GM21786 (cell line): ENCODE measurements around the gene BAHCC1.

Experiments
- ATAC-seq: cut with Tn5 transposase; IDR thresholded peaks from one replicate; pipeline ENCODE4 v1.9.1; 2021; ENCODE audit not compliant: unreplicated experiment

Gene BAHCC1

DNA sequence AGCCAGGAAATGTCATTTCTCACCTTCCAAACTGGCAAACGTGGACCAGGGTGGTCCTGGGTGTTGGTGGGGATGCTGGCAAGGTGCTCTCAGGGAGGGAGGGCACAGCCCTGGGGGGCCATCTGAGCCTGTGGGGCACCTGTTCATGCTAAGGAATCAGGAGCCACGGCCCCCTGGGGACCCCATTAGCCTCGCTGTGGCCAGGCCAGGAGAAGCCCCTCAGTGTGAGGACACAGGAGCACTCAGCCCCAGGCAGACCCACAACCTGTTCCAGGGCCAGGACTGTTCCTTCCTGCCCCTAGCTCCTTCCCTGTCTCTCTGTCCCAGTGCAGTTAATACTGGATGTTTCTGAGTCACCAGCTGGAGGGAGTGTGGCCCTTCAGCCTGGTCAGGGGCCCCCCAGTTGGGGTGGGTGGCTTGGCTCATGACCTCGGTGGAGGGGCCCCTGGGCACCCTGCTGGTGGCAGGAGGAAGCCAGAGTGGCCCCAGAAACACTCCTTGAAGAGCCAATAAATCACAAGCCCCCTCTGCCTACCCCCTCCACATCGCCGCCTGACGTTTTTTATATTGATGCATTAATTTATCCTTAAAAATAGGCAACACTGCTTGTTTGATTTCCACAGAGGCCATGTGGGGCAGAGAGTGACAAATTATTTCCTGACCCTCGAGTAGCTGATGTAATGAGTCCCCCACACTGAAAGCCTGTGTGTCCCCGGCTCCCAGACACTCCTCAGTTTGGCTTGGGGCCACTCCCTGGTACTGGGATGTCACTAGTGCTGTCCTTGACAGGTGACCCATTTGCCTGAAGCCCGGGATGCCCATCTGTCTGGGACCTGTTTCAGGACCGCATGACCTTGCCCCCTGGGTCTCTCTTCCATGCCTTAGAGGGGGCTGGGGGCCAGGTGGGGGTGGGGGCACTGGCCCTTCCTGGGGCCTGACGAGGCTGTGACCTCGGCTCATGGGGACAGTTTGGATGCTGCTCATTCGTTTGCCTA, 95.0 kb downstream of the BAHCC1 start:
- no peak for ATAC-seq

GRCh38 chr17:81491181-81491581, 95.9 kb downstream of the BAHCC1 start:
- ATAC-seq = no peak

GRCh38 chr17:81491761-81492160, 96.5 kb downstream of the BAHCC1 start:
- ATAC-seq = no peak

- ATAC-seq = no peak
These were observed 96.9 kb downstream of the BAHCC1 start for GRCh38 chr17:81492202-81492601.

GRCh38 chr17:81492706-81493105, 97.4 kb downstream of the BAHCC1 start:
- no peak for ATAC-seq

DNA sequence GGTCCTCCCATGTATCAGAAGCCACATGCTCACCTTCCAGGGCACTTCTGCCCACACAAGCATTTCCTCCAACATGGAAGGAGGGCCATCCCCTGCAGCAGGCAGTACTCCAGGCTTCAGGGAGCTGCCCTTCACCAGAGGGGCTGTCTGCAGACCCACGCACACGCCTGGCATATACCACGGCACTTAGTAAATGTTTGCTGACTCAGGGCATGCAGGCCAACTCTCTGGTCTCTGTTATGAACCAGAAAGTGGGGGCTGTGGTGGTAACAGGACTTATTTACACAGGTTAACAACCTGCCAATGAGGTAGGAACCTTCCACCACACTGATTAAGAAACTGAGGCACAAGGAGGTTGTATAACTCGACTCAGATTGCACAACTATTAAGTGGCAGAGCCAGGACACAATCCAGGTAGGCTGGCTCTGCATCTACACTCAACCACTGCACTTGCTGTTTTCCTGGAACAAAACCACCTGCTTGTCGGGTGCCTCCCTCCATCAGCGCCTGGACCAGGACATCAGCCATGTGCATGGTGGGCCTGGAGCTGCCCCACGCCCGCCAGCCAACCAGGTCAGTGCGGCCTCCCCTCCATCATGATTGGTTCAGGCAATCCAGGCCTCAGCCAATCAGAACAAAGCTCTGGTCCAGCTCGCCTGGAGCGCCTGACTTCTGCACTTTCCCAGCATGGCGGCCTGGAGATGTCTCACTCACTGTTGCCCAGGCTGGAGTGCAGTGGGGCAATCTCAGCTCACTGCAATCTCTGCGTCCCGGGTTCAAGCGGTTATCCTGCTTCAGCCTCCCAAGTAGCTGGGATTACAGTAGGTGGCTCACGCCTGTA, 98.2 kb downstream of the BAHCC1 start:
- no peak for ATAC-seq

- no peak for ATAC-seq
These were observed 99.5 kb downstream of the BAHCC1 start for GRCh38 chr17:81494626-81495377.

- no peak for ATAC-seq
These were observed 103.8 kb downstream of the BAHCC1 start for GRCh38 chr17:81498953-81499600.

- ATAC-seq = no peak
These were observed 104.3 kb downstream of the BAHCC1 start for GRCh38 chr17:81499601-81499970.

DNA sequence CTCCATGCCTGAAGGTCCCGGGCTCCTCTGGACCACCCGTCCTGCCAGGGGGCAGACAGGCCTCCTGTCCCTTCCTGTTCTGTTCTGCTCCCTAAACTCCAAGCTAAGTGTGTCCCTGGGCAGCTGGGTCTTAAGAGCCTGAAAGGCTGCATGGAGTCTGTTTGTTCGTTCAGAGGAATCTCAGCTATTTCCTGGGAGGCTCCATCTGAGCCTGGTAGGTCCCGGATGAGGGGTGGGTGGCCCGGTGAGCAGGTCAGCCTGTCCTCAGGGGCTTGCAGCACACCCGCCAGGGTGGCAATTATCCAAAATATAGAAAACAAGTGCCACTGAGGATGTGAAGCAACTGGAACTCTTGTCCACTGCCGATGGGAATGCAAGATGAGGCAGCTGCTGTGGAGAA, 104.8 kb downstream of the BAHCC1 start:
- no peak for ATAC-seq

DNA sequence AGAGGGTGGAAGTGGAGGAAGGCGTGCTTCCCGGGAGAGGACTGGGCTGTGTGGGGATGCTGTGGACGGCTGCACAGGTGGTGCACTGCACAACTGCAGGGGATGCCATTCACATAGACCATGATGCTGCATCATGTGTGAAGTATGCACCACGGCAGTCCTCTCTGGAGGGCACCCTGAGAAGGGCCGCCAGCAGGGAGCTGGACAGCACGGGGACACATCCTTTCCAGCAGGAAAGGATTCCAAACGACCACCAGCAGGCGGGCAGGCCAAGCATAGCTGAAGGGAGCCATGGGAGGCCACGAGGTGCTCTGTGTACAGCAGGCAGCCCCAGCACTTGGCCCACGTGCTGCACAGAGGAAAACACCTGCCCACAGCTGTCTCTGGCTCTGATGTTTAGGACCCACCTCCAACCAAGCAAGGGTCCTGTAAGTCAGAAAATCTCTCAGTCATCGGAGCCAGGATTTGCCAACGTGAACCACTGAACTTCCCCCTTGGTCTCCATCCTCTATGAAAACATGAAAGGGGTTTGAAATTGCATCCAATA, 107.3 kb downstream of the BAHCC1 start:
- ATAC-seq = no peak

GRCh38 chr17:81503619-81504018, 108.4 kb downstream of the BAHCC1 start:
- ATAC-seq = no peak

GRCh38 chr17:81508639-81509206, 113.5 kb downstream of the BAHCC1 start:
- ATAC-seq = no peak

GRCh38 chr17:81509207-81509971, 114.1 kb downstream of the BAHCC1 start:
- no peak for ATAC-seq

DNA sequence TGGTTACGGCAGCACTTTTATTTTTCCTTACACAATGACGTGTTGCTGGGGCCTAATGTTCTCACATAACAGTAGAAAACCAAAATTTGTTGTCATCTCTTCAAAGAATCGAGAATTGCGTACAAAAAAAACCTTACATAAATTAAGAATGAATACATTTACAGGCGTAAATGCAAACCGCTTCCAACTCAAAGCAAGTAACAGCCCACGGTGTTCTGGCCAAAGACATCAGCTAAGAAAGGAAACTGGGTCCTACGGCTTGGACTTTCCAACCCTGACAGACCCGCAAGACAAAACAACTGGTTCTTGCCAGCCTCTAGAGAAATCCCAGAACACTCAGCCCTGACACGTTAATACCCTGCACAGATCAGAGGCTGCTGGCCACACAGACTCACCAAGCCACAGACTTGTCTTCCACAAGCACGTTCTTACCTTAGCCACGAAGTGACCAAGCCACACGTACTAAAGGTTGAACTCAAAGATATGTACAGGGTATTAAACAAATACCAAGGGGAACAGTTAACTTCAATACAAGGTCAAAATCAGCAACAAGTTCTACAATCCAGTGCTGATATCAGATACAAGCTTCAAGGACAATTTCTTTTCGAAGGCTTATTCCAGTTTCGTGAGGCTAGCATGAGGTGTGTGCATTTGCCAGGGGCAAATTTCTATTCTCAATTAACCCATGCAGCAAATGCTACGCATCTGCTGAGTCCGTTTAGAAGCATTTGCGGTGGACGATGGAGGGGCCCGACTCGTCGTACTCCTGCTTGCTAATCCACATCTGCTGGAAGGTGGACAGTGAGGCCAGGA, 114.9 kb downstream of the BAHCC1 start:
- no peak for ATAC-seq

DNA sequence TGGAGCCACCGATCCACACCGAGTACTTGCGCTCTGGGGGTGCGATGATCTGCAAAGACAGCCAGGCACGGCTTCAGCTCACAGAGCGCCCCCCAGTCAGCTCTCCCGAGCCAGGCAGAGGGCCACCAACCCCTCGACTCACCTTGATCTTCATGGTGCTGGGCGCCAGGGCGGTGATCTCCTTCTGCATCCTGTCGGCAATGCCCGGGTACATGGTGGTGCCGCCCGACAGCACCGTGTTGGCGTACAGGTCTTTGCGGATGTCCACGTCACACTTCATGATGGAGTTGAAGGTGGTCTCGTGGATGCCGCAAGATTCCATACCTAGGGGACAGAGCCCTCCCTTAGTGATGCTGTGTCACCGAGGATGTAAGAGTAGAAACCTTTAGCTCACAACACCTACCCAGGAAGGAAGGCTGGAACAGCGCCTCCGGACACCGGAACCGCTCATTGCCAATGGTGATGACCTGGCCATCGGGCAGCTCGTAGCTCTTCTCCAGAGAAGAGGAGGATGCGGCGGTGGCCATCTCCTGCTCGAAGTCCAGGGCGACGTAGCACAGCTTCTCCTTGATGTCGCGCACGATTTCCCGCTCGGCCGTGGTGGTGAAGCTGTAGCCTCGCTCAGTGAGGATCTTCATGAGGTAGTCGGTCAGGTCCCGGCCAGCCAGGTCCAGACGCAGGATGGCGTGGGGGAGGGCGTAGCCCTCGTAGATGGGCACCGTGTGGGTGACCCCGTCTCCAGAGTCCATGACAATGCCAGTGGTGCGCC, 115.7 kb downstream of the BAHCC1 start:
- no peak for ATAC-seq

DNA sequence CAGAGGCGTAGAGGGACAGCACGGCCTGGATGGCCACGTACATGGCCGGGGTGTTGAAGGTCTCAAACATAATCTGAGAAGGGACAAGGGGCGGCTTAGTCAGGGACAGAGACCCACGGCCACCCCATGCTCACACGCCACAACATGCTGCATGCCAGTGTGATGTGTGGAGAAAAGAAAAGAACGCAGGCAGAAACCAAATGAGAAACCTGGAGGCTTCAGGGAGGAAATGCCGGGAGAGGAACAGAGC, 116.2 kb downstream of the BAHCC1 start:
- ATAC-seq = no peak
